SU-DHL-6 (cell line): ENCODE results near the gene NCF4.

Experiments
- CTCF ChIP-seq: fragments of 200-600 bp; sonication (generic); IDR thresholded peaks from one replicate; pipeline ENCODE4 v1.5.1; 2017; ENCODE audit warnings: antibody characterized with exemption, mild to moderate bottlenecking, low read length, moderate library complexity; ENCODE audit not compliant: insufficient read depth, poor library complexity, severe bottlenecking
- EZH2phosphoT487 ChIP-seq: fragments of 200-600 bp; sonication (generic), shearing (Covaris generic); conservative IDR thresholded peaks from 2 replicates; pipeline ENCODE4 v1.6.1; 2018; ENCODE audit warnings: mild to moderate bottlenecking, antibody characterized with exemption, low read length, moderate library complexity, mixed read lengths

GRCh38 chr22:36913427-36914389 is 52.9 kb downstream of the NCF4 start, which contains the start of gene CSF2RB:
- TF ChIP-seq CTCF (no peak), EZH2phosphoT487 (no peak)
